HG02642 (cell line): ENCODE results near the gene C1QTNF12.

Source experiments
- ATAC-seq: cut with Tn5 transposase; IDR thresholded peaks from one replicate; pipeline ENCODE4 v1.9.1; 2021; ENCODE audit warnings: mild to moderate bottlenecking; ENCODE audit not compliant: unreplicated experiment, poor library complexity

The C1QTNF12 gene

GRCh38 chr1:1282998-1283397 lies 36.5 kb upstream of the C1QTNF12 start:
- ATAC-seq, result no peak

- ATAC-seq, result no peak
Observed at GRCh38 chr1:1281533-1282321, 35.2 kb upstream of the C1QTNF12 start.

- no peak for ATAC-seq
Observed at GRCh38 chr1:1280782-1281481, 34.4 kb upstream of the C1QTNF12 start.

- no peak for ATAC-seq
Observed at GRCh38 chr1:1279028-1279427, 32.5 kb upstream of the C1QTNF12 start.

GRCh38 chr1:1278620-1279019 lies 32.1 kb upstream of the C1QTNF12 start:
- no peak for ATAC-seq

- no peak for ATAC-seq
Observed at GRCh38 chr1:1275836-1276235, 29.3 kb upstream of the C1QTNF12 start.

GRCh38 chr1:1274931-1275431 lies 28.5 kb upstream of the C1QTNF12 start:
- no peak for ATAC-seq

- peak; percentile 20 for ATAC-seq
Observed at GRCh38 chr1:1274299-1274930, 27.9 kb upstream of the C1QTNF12 start.

GRCh38 chr1:1273512-1274298 lies 27.2 kb upstream of the C1QTNF12 start, which contains the start of gene UBE2J2:
UBE2J2 (minus strand) TSS chr1:1273854; CDS start chr1:1267992, 5,862 bp downstream.
- peak; percentile 84 for ATAC-seq

- peak; percentile 4 for ATAC-seq
Observed at GRCh38 chr1:1273209-1273511, 26.6 kb upstream of the C1QTNF12 start.

- ATAC-seq, result peak; percentile 1
Observed at GRCh38 chr1:1272341-1273208, 26.1 kb upstream of the C1QTNF12 start.

GRCh38 chr1:1270813-1271212 lies 24.3 kb upstream of the C1QTNF12 start:
- no peak for ATAC-seq

- no peak for ATAC-seq
Observed at GRCh38 chr1:1268284-1268682, 21.8 kb upstream of the C1QTNF12 start.

- no peak for ATAC-seq
Observed at GRCh38 chr1:1267488-1268283, 21.2 kb upstream of the C1QTNF12 start.

- ATAC-seq, result no peak
Observed at GRCh38 chr1:1264868-1265272, 18.3 kb upstream of the C1QTNF12 start.

- no peak for ATAC-seq
Observed at GRCh38 chr1:1264026-1264425, 17.5 kb upstream of the C1QTNF12 start.

GRCh38 chr1:1262758-1263157 lies 16.2 kb upstream of the C1QTNF12 start:
- ATAC-seq, result no peak

- no peak for ATAC-seq
Observed at GRCh38 chr1:1262071-1262470, 15.5 kb upstream of the C1QTNF12 start.
